Measurements from ENCODE around the gene MAL.

The MAL gene

GRCh38 chr2:95073856-95074662, 48.6 kb downstream of the MAL start:
- no peak for TF ChIP-seq SIN3A (IDR thresholded peaks at IDR 0.05; ENCODE audit: borderline replicate concordance, insufficient read depth, low read length)
- no peak for TF ChIP-seq FOXP2 (optimal IDR thresholded peaks at IDR 0.05; ENCODE audit: borderline replicate concordance, extremely low read depth, extremely low read length, insufficient read depth)
- TF ChIP-seq POLR2AphosphoS5 (IDR thresholded peaks at IDR 0.05; ENCODE audit: low read depth, low read length): no peak
- no peak for TF ChIP-seq TAF1 (IDR thresholded peaks at IDR 0.05; ENCODE audit: borderline replicate concordance, insufficient read depth, low read length)
- no peak for TF ChIP-seq REST (IDR thresholded peaks at IDR 0.05; ENCODE audit: insufficient read depth in 1 of 2, low read depth in 2 of 2, low read length in 2 of 2)

- TF ChIP-seq REST (IDR thresholded peaks at IDR 0.05; ENCODE audit: insufficient read depth in 1 of 2, low read depth in 2 of 2, low read length in 2 of 2) (no peak), FOXP2 (optimal IDR thresholded peaks at IDR 0.05; ENCODE audit: borderline replicate concordance, extremely low read depth, extremely low read length, insufficient read depth) (no peak), TAF1 (IDR thresholded peaks at IDR 0.05; ENCODE audit: borderline replicate concordance, insufficient read depth, low read length) (no peak), SIN3A (IDR thresholded peaks at IDR 0.05; ENCODE audit: borderline replicate concordance, insufficient read depth, low read length) (no peak), POLR2AphosphoS5 (IDR thresholded peaks at IDR 0.05; ENCODE audit: low read depth, low read length) (no peak)
These were observed 49.3 kb downstream of the MAL start for GRCh38 chr2:95074663-95075439.

DNA sequence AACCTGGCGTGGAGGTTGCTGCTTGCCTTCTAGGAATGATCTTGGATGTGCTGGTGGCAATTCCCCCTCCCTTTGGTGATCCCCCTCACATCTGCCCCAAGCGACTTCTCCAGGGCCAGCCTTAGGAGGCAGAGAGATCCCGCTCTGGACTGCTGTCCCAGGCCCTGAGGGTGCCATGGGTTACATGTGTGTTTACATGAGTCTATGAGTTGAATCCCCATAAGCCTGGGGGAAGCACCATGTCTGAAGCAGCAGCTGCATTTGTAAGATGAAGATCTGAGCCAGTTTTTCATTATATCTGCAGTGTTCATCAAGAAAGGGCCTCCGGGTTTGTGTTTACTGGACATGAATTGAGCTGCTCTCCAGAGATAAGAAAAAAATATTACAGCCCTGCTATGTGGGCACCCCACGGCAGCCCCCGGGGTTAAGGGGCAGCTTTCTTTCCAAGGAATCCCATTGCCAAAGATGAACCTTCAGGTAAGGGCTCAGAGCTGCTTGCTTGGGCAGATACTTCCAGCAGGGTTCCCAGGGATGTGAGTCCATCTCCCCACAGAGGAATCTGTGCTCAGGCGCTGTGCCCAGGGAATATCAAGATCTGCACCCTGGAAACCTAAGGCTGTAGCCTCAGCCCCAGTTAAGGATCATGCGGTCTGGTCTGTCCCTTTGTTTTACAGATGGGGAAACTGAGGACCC, 50.1 kb downstream of the MAL start:
- TF ChIP-seq TAF1 (IDR thresholded peaks at IDR 0.05; ENCODE audit: borderline replicate concordance, insufficient read depth, low read length) (no peak), FOXP2 (optimal IDR thresholded peaks at IDR 0.05; ENCODE audit: borderline replicate concordance, extremely low read depth, extremely low read length, insufficient read depth) (no peak), POLR2AphosphoS5 (IDR thresholded peaks at IDR 0.05; ENCODE audit: low read depth, low read length) (no peak), SIN3A (IDR thresholded peaks at IDR 0.05; ENCODE audit: borderline replicate concordance, insufficient read depth, low read length) (no peak), REST (IDR thresholded peaks at IDR 0.05; ENCODE audit: insufficient read depth in 1 of 2, low read depth in 2 of 2, low read length in 2 of 2) (no peak)

DNA sequence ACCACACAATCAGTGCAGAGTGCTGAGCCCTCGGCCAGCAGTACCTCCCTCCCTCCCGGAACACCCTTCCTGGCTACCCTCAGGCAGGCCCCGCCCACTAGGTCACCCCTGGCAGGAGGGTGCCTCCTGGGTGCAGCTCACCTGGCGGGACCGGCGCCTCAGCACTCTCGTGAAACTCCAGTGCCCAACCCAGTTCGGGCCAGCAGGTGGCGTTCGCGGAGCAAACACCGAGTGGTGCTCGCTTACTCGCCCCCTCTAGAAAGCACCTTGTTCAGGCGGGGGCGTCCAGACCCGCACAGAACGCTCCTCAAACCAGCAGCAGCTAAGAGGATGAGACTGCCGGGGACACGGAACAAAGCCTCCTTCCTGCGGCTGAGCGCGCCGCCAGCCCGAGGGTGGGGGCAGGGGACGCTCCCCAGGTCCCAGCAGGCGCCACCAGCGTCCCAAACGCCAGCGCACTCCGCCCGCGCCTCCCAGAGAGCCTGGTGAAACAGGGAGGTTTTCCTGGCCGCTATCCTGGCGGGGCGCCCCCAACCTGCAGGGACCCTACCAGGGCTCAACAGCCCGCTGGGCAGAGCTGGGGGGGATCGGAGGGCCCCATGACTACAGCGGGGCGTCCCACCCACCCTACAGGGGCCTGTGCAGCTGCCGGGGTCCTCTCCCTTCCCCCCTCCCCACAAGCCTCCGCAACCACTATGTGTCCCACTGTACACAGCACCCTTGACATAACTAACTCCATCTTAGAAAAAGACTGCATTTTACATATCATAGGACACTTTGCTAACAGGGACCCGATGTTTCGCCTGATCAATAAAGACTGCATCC, 51.4 kb downstream of the MAL start:
- TF ChIP-seq POLR2AphosphoS5 (IDR thresholded peaks at IDR 0.05; ENCODE audit: low read depth, low read length) (no peak), FOXP2 (optimal IDR thresholded peaks at IDR 0.05; ENCODE audit: borderline replicate concordance, extremely low read depth, extremely low read length, insufficient read depth) (no peak), TAF1 (IDR thresholded peaks at IDR 0.05; ENCODE audit: borderline replicate concordance, insufficient read depth, low read length) (no peak), SIN3A (IDR thresholded peaks at IDR 0.05; ENCODE audit: borderline replicate concordance, insufficient read depth, low read length) (no peak), REST (IDR thresholded peaks at IDR 0.05; ENCODE audit: insufficient read depth in 1 of 2, low read depth in 2 of 2, low read length in 2 of 2) (no peak)
